ENCODE results near the gene NR5A1. TPM values are rescaled to one million over a fixed set of nuclear protein-coding genes. Genes with fewer than 3 reads are reported as not detected.

Gene NR5A1
- total RNA-seq, 1 donor from 2014 or later: not detected

DNA sequence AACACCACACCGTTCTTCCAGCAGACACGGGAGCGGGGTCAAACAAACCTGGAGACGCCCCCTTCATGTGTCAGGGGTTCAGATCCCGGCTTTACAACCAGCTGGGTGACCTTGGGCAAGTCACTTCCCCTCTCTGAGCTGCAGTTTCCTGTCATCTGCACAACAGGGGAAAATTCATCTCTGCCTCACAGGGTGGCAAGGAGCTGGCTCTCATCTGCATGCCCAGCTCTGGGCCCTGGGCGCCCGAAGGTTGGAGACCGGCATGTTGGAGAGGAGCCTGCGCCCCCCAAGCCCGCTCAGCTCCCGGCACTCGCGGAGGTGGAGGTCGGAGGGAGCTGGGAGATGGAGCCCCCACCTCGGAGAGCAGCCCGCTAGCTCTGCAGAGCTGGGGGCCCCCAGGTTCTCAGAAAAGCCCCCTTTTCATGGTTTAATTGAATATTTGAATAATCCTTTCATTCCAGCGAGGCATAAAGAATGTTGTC lies 20.4 kb downstream of the NR5A1 start:
- FAIRE-seq (no peak), DNase-seq (ENCODE audit: low spot score in 2 of 2) (no peak)

DNA sequence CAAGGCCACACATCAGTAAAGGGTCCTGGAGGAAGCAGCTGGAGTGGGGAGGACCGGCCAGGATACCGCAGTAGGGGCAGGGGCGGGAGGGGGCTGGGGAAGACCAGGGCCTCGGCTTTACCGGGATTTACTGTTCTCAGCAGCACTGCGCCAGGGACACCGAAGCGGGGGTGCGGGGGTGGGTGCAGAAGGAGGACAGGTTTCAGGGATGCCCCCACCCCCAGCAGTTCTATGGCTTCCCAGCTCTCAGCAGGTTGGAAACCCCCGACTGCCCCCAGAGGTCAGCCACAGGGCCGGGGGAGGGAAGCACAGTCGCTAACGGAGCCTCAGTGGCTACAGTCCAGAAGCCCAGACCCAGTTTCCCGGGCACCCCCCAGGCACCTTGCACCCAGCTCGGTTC lies 21.3 kb downstream of the NR5A1 start:
- DNase-seq (ENCODE audit: low spot score in 2 of 2) (no peak), FAIRE-seq (no peak)

DNA sequence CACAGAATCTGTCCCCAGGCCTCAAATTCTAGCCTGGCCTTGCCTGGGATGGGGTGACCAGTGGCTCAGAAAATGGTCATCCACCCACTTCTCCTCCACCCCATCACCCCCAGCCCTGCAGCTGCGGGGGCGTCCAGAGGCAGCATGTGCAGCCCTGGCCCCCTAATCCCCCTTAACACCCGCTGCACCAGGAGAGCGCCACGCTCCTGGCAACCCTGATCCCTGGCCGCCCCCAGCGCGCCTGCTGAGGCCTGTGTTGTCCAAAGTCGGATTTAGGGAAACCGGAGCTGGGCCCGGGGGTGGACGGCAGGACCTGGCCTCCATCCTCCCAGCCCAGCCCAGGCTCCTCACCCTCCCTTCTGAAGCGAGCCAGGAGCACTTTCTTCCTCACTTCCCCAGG lies 22.0 kb downstream of the NR5A1 start:
- DNase-seq (ENCODE audit: low spot score in 2 of 2) (no peak), FAIRE-seq (no peak)

DNA sequence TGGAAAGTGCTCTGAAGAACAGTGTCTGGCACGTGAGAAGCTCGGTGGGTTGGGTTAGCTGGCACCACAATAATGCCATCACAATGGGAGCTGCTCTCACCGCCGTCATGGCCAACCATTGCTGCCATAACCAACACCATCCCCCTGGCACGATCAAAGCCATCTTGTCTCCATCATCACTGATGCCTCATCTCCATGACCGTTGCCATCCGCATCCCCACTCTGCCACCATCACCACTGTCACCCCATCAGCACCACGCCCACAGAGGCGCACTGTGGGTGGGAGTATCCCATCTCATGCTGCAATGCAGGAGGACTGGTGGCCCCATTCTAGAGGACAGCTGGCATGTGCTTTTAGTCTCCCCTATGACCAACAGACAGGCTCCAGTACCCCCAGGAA lies 23.7 kb downstream of the NR5A1 start:
- DNase-seq (ENCODE audit: low spot score in 2 of 2): no peak
- FAIRE-seq: no peak

DNA sequence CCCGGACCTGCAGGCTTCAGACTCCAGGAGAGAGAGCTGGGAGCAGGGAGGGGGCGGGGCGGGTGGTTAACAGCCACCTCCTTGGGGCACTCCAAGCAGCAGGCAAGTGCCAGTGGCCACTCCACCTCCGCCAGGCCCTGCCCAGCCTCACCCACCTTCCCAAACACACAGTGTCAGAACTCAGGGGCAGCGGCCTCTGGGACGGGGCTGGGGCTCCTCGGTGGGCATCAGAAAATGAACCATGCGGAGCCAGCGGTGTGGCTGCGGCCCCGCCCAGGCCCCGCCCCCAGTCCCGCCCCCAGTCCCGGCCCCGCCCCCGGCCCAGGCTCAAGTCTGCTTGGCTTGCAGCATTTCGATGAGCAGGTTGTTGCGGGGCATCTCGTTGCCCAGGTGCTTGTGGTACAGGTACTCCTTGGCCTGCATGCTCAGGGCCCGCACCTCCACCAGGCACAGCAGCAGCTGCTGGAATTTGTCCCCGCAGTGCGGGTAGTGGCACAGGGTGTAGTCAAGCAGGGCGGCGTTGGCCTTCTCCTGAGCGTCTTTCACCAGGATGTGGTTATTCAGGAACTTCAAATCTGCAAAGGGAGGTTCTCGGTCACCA lies 24.7 kb downstream of the NR5A1 start:
- DNase-seq (ENCODE audit: low spot score in 2 of 2): no peak

DNA sequence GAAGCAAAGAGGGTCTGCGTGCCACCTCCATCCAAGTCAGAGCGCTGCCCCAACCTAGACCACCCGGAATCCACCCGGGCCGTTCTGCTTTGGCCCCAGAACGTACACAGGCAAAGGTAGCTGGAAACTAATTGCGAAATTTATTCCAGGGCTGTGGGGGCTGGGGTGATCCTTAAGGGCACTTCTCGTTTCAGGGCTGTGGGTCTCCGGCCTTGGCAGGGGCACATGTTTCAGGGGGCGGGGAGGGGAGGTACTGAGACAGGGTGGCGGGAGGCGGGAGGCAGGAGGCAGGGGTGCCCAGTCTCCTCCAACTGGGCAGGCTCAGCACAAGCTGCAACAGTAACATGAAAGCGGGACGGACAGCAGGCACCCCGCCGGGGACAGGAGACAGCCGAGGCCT lies 26.1 kb downstream of the NR5A1 start:
- FAIRE-seq (no peak), DNase-seq (ENCODE audit: low spot score in 2 of 2) (no peak)

More for the DNA sequence above, 24.7 kb downstream of the NR5A1 start:
- no peak for FAIRE-seq

DNA sequence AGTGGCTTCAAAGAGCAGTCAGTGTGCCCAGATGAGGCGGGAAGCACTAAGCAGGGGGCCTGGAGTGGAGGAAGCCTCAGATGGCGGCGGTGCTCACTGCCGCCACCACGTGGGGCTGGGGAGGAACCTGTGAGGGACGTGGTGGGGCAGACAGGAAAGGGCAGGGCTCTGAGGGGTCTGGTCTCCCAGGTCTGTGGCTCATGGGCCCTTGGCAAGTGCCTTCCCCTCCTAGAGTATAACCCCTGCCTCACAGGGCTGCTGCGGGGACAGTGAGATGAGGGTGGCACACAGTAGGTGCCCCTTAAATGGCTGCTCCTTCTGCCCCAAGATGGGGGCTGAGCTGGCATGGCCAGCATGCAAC lies 26.6 kb downstream of the NR5A1 start:
- no peak for DNase-seq (ENCODE audit: low spot score in 2 of 2)
- no peak for FAIRE-seq

DNA sequence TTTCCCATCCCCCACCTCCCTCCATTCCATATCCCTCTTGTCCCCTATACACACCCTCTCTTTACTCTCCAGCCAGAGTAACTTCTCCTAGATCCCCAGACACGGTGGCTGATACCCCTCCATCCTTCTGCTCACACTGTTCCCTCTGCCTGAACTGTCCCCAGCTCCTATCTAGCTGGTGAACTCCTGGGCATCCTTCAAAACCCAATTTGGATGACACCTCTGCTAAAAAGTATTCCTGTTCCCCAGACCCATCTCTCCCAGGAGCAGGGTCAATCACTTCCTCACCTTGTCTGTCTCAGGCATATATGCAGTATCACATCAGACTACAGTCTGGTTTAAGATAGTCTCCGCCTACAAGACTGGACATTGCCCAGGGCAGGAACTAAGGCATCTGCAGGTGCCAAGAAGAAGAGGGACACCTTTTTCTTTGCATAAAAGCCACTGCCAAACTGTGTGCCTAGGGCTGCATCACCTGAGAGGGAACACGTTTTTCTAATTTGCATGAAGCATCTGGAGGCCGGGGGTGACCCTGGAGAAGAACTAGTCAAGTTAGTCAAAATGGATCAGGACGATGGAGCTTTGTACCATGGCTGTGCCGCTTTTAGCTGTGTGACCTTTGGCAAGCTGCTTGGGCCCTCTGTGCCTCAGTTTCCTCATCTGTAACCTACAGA lies 27.1 kb downstream of the NR5A1 start:
- no peak for DNase-seq (ENCODE audit: low spot score in 2 of 2)
- FAIRE-seq: no peak

DNA sequence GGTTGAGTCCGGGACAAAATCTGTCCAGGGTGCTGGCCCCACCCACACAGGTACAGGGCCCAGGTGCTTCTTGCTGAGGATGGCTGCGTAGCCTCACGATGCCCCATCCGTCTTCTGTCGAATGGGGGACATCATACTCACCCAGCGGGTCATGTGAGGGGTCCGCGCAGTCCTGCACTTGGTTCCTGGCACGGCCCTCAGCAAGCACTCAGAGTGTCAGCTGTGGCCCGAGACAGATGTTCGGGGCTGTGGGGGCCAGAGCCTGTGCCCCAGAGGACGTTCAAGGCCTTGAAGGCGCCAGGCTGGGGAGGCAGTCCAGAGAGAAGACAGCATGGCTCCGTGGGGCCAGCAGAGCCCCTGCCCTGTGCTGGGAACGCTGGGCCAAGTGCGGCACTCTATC lies 27.8 kb downstream of the NR5A1 start:
- FAIRE-seq (no peak), DNase-seq (ENCODE audit: low spot score in 2 of 2) (no peak)

DNA sequence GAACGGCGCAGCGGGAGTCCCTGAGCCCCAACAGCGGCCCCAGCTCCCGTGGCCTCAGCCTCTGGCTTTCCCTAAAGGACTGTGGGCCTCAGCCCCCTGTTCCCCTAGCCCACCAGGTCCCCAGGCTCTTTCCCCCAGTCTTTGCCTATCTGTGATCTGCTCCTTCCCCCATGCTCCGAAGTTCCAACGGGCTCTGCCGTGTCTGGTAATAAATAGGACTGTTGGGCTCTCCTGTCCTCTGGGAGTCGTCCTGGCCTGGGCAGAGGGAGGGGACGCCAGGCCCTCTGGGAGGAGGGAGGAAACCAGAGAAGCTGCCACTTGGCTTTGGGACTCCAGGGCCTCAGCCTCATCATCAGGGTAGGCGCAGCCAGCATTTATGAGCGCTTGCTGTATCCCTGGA lies 28.8 kb downstream of the NR5A1 start:
- DNase-seq (ENCODE audit: low spot score in 2 of 2) (no peak), FAIRE-seq (no peak)

DNA sequence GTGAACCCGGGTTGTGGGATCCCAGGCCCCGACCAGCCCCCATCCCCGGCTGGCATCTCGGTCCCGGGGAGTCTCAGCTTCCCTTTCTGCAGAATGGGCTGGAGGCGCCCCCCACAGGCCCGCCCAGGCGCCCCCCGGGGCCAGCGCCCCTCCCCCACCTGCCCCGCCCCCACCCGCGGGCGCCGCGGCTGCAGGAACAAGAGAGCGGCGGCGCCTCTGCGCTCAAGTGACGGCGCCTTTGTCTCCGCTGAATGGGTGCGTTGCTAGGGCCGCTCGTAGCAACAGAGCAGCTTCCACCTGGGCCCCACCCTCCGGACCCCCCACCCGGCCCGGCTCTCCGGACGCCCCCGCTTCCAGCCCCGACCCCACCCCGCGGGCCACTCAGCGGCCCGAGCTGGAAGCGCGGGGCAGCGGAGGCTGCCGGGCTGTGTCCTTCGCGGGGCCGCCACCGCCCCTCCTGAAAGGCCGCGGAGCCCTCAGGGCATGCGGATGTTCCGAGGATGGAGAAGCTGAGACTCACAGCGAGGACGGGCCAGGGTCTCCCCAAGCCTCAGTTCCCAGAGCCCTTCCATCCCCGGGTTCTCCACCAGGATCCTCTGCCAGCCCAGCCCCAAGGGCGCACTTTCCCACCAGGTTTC lies 29.4 kb downstream of the NR5A1 start:
- DNase-seq (ENCODE audit: low spot score in 2 of 2) (peak; percentile 60 to 76), FAIRE-seq (no peak)

DNA sequence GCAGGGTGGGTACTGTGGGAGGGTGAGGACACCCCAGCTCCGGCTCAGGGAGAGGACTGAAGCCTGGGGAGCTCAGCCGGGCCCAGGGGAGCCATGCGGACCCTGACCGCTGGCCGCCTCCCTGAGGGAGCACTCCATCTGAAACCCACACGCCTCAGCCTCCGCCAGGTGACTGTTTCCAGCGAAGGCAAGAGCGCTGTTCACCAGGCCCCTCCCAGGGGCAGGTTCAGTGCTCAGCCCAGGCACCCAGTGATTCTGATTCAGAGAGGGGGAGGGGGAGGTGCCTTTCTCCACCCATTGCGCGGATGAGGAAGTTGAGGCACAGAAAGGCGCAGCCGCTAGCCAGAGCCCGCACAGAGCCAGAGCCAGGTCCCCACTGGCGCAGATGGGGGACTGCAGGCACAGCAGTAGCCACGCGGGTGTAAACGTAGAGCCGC lies 30.0 kb downstream of the NR5A1 start:
- FAIRE-seq: no peak
- DNase-seq (ENCODE audit: low spot score in 2 of 2): peak in 1 of 2 donors; percentile 44

DNA sequence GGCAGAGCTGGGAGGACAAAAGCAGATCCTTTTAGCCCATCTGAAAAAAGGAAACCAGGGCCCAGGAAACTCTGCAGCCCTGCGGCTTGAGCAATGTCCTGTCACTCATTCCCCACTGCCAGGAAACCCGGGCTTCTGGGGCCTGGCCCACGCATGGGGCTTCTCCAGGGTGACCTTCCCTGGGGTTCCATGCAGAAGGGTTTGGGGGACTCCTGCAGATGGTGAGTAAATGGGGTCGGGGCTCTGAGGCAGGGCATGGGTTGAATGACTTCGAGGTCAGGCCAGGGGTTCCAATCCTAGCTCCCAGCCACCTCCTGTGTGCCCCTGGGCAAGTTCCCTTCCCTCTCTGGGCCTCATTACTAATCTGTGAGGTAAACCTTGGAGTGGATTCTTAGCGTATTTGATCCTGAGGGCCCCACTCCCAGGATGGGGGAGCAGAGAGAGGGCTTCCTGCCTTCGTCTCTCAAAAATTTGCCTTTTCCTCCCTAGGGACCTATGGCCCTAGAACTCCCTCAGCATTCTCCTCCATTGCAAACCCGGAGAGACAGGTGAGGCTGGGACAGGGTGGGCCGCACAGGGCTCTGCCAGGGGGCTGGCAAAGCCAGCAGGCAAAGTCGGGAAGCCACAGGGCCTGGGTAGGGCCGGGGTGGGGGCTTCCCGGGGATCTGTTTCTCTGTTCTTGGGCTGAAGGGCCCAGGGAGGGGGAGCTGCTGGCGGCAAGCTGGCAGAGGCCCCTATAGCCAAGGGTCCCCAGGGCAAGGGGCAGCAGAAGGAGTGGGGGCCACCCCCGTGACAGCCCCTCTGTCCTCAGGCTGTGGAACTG lies 31.1 kb downstream of the NR5A1 start:
- no peak for DNase-seq (ENCODE audit: low spot score in 2 of 2)
- FAIRE-seq: no peak

DNA sequence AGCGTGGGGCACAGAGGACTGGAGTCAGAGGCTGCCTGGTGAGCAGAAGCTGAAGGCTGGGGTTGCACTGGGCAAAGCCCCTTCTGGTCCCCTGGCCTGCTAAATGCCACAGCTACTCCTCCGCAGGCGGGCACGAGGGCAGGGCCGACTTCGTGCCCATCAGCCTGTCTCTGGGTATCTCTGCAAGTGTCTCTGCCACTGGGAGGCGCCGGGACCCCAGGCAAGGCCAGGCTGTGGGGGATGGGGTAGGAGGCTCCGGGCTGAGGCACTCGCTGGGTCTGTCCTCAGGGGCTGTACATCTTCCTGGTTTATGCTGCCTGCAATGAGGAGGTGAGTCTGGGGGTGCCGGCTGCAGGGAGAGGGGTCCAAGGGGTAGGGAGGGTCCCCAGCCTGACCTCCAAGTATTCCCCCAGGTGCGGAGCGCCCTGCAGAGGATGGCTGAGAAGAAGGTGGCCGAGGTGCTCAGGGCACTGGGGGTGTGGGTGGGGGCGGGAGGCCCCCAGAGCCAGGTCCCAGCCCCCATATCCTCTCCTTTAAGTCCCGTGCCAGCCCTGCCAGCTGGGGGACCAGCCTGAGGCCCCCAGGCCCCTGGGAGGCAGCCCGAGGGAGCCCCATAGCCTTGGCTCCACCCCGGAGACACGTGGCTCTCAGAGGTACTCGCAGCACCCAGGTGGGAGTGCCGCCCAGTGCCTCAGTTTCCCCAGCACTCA lies 31.9 kb downstream of the NR5A1 start:
- FAIRE-seq: no peak
- DNase-seq (ENCODE audit: low spot score in 2 of 2): no peak

DNA sequence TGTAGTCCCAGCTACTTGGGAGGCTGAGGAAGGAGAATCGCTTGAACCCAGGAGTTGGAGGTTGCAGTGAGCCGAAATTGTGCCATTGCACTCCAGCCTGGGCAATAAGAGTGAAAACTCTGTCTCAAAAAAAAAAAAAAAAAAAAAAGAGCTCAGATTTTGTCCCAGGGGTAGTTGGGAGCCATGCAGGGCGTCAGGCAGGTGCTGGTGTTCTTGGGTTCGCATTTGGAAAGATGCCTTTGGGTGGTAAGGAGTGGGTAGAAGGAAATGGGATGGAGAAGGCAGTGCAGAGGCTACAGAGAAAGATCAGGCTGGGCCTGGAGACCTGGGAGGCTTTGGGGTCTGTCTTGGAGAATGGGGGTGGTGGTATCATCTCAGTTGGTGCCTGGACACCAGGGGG lies 33.0 kb downstream of the NR5A1 start:
- DNase-seq (ENCODE audit: low spot score in 2 of 2): no peak
- FAIRE-seq: no peak

DNA sequence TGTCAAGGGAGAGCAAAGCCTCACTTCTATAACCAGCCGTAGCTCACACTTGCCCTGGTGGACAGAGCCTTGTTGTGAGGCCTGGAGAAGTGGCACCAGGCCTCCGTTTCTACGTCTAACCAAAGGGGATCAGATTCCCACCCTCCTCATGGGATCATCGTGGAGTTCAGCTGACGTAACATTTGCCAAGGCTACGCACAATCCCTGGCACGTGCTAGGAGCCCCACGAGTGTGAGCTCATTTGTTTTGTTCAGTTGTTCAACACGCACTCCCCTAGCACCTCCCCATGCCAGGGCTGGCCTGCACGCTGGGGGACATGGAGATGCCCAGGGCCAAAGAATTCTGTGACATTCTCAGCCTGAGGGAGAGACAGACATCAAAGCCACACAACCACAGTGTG lies 33.9 kb downstream of the NR5A1 start:
- FAIRE-seq: no peak
- no peak for DNase-seq (ENCODE audit: low spot score in 2 of 2)

DNA sequence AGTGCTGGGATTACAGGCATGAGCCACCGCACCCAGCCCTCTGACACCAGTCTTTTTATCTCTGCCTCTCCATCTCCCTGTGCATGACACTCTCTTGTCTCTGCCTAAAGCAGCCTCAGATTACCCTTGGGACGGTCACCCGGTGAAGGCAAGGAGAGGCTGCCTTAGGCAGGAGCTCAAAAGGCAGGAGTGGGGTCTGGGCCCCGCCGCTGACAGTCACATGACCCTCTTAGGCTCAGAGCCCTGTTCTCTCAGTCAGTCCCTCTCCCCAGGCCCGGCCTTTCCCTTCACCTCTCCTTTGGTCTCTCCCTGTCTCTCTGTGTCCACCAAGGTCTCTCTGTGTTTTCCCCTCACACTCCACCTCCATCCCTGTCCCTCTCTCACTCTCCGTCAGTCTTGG lies 34.4 kb downstream of the NR5A1 start:
- no peak for DNase-seq (ENCODE audit: low spot score in 2 of 2)
- FAIRE-seq: no peak

DNA sequence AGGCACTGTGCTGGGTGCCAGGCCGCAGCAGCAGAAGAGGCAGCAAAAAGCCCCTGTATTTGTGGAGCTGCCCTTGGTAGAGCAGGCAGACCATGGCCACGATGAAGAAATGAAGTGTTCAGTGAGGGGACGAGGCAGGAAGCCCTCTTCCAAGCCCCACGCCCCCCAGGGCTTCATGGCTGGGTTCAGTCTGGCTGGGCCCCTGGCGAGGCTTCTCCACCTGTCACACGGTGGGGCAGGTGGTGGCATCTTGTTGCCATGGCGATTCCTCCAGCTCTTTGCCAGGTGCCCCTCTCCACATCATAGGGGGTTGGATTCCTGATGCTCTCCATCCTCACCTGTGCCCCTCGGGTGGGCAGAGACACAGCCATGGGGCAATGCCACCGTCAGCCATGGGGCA lies 35.4 kb downstream of the NR5A1 start:
- DNase-seq (ENCODE audit: low spot score in 2 of 2) (no peak), FAIRE-seq (no peak)

DNA sequence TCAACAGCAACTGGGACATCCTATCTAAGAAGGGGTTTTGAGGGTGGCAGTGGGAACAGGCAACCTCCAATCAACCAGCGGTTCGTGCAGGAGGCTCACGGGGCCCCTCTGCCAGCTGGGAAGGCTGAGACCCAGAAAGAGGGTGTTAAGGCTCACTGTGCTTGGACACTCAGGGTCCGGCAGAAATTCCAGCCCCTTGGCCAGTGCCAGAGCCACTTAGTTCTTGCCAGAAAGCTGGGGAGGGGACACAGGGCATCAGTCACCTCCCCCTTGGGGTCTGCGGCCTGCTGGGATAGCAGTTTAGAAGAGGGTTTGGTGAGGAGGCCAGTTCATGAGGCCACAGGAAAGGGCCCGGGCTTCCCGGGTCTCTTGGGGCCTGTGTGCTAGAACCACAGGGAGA lies 36.5 kb downstream of the NR5A1 start:
- no peak for FAIRE-seq
- no peak for DNase-seq (ENCODE audit: low spot score in 2 of 2)

DNA sequence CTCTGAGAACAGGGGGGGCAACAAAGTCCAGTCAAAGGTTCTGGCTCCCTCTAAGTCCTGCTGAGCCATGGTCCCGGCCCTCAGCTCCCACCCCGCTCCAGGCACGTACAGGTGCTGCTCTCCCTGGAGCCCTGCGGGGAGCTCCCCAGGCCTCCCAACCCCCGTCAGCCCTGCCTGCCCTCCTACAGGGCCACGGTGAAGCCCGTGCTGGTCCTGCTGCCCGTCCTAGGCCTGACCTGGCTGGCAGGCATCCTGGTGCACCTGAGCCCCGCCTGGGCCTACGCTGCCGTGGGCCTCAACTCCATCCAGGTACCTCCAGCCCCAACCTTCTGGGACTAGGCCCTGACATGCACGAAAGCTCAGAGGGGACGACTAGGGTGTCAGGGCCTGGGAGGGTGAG lies 36.9 kb downstream of the NR5A1 start:
- DNase-seq (ENCODE audit: low spot score in 2 of 2) (no peak), FAIRE-seq (no peak)
